ENCODE data around the gene PCDH15.

Gene PCDH15

DNA sequence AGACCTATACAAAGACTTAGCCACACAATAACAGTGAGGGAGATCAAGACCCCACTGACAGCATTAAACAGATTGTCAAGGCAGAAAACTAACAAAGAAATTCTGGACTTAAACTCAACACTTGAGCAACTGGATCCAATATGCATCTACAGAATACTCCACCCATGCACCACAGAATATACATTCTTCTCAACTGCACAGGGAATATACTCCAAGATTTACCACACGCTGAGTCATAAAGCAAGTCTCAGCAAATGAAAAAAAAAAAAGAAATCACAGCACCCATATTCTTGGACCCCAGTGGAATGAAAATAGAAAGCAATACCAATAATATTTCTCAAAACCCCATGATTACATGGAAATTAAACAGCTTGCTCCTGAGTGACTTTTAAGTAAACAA, 680.2 kb downstream of the PCDH15 start:
- DNase-seq = no peak

DNA sequence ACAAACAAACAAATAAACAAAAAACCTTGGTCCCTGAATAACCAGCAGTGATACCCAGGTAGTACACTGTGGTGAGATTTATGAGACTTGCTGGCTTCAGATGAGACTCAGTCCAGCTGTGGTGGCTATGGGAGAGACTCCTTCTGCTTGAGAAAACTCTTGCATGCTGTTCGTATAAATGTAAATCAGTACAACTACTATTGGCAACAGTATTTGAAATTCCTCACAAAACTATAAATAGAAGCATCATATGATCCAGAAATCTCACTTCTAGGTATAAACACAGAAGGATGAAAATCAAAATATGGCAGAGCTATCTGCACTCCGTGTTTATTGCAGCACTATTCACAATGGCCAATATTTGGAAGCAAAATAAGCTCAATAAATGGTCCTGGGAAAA, 692.1 kb downstream of the PCDH15 start:
- no peak for DNase-seq

DNA sequence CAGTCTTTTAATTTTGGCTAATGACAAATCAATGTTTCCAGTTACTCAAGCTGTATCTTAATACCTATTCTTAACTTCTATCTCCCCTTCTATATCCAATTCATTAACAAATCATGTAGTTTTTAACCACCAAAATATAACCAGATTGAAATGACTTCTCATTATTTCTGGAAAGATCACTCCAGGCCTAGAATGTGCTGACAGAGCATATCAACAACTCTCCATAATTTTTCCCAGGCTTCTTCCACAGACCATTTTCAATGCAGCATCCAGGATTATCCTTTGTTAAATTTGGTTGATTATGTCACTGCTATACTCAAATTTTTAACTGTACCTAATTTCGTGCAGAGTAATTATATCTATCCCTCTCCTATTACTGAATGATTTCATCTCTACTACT, 704.1 kb downstream of the PCDH15 start:
- no peak for DNase-seq

DNA sequence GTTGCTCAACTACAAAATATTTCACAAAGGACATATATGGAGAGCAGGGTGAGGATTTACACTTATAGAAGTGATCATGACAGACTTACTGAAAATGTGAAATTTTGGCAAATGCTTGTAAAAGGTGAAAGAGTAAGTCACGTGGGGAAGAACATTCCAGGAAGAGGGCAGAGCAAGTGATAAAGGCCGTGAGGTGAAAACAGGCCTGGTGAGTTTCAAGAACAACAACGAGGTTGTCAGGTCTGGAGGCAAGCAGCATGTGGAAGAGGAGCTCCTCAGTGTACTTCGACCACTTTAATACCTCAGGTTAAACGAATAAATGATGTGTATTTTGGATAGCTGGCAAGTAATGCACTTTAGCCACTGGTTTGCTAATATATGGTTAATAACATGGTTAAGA, 706.7 kb downstream of the PCDH15 start:
- DNase-seq = no peak

DNA sequence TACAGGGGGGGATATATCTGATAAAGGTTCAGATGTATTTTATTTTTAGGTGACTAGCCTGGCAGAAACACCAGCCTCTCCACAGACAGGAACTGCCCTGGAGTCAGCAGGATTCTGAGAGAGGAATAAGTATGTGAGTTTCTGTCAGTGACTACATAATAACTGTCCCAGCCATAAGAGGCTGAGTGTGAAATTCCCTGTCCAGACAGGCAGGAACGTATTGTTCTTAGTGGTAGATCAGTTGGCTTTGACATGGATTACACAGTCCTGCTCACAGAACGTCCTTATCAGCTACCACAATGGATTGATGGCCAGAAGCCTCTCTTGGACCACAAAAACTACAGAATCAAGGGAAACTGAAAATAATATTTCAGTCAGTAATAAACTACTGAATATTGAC, 709.8 kb downstream of the PCDH15 start:
- no peak for DNase-seq

DNA sequence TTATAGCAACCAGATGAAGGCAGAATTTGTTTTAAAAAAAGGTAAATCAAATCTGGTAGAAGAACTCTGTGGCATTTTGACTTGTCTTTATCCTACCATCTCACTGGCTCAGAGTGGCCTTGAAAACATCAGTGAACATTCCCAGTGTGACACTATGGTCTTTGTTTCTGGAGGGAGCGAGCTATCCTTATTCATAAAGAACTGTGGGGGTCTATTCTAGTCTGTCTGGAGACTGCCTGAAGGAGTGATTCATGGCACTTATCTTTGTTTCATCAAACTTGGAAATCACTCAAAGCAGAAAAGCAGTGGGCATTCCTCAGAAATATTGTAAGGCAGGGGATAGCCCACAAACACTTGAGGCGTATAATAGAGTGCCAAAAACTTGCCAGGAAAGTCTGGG, 719.1 kb downstream of the PCDH15 start:
- no peak for DNase-seq

DNA sequence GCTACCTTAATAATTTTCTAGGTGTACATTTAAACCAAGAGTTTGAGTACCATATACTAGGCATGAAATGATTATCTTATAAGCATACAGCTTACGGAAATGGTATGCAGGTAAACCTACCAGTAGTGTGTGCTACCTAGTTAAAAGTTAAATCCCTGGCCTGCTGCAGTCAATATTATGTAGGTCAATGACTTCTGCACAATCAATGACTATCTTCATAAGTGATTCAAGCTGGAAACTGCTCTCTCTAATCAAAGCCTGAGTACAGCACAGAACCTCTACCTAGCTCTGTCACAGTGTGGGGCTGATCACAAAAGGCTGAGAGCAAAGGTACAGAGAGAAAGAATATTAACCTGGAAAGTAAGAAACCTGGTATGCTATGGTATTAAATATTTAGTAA, 733.7 kb downstream of the PCDH15 start:
- DNase-seq = no peak

DNA sequence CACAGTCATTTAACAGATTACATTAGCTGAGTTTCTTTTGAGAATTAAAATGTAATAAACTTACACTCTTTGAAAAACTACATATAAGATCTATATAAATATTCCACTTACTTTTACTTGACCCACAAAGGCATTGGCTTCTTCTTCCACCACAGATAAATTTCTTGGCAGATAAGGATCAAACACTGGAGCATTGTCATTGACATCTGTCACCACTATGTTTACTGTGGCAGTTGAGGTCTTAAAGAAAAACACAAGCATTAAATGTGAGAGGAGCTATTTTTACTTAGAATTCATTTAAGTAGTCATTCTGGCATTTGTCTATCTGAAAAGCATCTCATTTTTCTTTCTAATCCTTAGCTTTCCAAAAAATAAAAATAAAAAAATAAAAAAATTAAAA, 734.4 kb downstream of the PCDH15 start:
- no peak for DNase-seq

DNA sequence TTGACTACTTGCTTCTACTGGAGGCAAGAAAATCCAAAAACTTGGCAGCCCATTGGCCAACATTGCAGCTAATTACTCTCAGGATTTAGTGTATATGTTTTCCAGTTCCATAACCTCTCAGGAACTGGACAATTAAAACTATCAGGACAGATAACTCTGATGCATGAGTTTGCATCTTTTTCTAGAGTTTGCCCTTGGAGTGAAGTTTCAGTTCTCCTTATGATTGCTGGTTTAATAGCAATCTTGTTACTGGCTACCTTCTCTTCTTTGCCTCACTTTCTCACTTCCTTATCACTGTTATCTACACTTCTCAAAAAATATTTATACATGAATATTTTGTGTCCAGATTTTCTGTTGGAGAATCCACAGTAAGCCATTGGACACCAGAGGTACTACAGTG, 735.9 kb downstream of the PCDH15 start:
- no peak for DNase-seq

DNA sequence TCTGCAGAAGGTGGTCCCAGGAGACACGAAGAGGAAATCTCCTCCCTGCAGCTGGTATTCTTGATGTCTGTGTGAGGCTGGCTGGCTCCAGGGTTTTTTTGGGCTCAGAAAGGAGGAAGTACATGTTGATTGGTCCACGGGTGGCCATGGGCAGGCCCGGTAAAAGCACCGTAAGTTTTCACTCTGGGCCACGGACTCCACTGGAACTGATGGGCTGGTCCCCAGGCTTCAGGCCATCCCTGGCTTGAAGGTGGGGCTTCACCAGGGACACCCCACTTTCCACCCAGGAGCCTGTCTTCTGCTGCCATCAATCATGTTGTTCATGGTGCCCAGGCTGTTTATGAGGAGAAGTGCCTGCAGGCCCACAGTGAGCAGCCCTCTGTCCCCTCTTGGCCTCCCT, 736.8 kb downstream of the PCDH15 start:
- DNase-seq = no peak

DNA sequence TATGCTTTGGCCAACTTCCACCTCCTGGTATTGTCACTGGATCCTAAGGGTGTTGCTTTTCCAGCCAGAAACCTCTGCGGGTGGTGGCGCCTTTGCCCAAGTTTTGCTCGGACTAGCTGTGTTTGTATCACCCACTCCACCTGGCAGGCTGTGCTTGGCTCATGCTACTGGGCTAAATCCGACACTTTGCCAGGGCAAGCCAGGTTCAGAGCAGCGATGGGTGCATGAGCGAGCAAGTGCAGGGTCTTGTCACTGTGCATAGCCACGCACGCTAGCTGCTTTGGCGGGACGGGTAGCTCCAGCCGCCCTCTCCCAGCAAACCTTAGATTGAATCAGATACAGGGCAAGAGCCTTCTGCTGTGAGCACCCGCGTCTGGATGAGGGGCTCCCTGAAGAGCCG, 737.5 kb downstream of the PCDH15 start:
- no peak for DNase-seq

DNA sequence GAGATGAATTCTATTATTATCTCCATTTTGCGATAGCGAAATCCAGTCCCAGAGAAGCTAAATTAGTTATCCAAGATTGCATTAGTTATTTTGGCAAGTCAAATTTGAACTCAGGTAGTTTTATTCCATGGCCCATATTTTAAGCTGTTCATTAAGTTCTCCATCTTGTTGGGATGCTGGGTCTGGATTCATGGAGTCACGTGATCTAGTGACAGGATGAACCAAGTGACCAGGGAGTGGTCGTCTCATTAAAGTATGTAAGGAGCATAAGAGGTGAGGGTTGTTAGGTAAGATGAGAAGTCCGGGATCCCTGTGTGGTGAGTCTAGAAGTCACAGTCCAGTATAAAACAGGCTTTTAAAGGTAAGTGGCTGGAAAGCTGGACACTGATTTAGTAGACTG, 740.5 kb downstream of the PCDH15 start:
- no peak for DNase-seq

DNA sequence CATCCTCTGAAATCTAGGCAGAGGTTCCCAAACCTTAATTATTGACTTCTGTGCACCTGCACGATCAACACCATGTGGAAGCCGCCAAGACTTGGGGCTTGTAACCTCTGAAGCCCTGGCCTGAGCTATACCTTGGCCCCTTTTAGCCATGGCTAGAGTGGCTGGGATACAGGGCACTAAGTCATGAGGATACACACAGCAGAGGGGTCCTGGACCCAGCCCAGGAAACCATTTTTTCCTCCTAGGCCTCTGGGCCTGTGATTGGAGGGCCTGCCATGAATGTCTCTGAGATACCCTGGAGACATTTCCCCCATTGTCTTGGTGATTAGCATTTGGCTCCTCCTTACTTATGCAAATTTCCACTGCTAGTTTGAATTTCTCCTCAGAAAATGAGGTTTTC, 743.7 kb downstream of the PCDH15 start:
- no peak for DNase-seq

DNA sequence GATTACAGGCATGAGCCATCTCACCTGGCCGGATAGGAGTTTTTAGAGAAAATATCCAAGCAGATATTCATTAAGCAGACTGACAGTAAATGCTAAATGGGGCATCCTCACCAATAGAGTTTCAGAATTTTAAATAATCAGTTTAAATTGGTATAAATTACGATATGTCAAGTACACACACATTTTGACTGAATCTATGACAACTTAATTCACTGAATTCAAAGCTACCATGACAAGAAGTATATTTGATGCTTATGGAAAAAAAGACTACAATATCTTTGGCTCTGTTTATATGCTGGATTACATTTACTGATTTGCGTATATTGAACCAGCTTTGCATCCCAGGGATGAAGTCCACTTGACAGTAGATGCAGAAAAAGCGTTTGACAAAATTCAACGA, 774.7 kb downstream of the PCDH15 start:
- DNase-seq = no peak

DNA sequence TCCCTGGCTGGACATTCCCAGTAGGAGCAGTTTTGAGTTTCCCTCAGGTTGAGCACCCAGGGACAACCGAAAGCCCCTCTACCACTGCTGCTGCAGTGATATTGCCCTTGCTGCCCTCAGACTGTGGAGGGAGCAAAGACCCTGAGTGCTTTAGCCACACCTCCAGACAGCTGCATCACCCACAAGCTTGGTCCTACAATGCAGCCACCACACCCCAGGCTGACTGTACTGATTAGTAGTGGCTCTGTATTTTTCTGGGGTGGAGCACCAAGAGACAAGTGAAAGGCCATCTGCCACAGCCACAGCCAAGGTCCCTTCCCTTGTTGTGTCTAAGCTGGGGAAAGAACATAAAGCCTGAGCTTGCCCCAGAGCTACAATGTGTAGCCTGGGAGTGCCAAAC, 789.9 kb downstream of the PCDH15 start:
- DNase-seq = no peak

DNA sequence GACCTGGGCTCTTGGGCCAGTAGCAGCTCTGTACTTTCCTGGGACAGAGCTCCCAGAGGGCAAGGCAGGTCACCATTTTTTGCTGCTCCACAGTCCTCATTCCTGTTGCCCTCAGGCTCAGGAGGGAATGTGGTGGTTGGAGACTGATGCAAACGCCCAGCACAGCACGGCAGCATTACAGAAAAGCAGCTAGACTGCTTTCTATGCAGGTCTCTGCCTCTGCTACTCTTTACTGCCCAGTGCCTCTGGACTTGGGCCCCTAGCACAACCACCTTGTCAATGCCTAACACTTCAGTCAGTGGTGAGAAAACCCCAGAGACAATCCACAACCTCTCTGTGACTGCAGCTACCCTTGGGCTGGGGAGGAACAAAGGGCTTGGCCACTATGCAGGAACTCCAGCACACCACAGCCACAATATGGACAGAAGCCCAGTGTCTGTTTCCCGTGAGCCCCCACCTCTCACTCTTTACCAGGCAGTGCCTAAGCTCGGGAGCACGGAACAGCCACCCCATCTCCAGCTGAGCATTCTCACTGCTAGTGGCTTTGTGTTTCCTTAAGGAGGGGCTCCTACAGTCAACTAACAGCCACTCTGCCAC, 790.6 kb downstream of the PCDH15 start:
- DNase-seq = no peak

DNA sequence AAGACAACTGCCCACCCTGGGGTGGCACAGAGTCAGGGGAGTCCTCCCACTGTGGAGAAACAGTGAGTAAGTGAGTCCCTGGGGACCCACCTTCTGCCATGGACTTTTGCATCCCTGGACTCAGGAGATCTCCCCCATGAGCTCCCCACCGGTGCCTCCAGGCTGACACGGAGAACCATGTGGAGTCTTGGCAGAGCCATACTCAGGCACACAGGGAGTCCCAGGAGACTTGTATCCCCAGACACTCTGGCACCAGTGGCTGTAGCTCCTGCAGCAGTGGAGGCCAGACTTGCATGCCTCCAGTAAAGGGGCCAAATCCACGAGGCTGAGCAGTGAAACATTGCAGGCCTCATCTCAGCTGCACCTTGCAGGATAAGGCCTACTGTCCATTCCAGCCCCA, 791.4 kb downstream of the PCDH15 start:
- peak in 1 of 3 experiments; percentile 0 for DNase-seq

DNA sequence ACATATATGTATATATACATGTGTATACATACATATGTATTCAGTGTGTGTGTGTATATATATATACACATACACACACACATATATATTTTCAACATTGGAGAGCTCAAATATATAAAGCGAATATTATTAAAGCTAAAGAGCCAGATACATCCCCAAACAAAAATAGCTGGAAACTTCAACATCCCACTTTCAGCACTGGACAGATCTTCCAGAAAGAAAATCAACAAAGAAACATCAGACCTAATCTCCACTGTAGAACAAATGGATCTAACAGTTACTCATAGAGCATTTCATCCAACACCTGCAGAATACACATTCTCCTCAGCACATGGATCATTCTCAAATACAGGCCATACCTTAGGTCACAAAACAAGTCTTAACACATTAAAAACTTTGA, 799.0 kb downstream of the PCDH15 start:
- no peak for DNase-seq

DNA sequence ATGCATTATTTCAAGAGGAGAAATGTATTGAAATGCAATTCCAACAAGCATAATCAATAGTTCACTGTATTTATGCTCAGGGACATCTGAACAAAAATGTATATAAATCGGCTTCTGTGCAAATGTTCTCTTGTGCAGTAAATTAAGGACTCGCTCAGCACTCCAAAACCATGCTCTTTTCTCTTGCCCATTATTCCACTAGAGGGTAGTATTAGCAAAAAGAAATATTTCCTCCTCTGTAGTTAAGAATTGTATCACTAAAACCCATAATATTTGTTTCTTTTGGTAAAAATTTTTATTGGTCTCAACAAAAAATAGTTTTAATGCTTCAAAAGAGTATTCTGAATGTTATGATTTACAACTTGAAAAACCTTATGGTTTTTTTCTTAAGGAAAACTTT, 803.1 kb downstream of the PCDH15 start:
- peak in 1 of 3 experiments; percentile 25 for DNase-seq

DNA sequence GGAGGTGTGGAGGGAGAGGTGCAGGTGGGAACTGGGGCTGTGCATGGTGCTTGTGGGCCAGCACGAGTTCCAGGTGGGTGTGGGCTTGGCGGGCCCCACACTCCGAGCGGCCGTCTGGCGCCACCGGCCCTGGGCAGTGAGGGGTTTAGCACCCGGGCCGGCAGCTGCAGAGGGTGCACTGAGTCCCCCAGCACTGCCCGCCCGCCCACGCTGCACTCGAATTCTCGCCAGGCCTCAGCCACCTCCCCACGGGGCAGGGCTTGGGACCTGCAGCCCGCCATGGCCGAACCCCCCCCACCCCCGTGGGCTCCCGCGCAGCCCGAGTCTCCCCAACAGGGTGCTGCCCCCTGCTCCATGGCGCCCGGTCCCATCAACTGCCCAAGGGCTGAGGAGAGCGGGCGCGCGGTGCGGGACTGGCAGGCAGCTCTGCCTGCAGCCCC, 810.2 kb downstream of the PCDH15 start:
- no peak for DNase-seq

DNA sequence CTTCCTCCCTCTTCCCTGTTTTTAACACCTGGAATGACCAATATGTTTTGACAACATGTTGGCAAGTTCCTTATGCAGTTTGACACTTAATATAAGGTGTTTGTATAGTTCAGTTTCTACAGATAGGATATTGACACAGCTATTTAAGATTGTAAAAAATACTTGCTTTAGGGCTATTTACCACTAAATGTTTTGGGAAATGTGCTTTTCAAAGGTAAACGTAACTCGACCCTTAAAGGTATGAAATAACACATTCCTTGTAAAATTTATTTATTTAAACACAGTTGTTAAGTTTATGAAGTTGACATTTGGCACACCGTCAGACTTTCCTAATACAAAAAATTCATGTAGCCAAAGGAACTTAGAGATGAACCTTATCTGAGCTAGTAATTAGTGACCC, 817.6 kb downstream of the PCDH15 start:
- DNase-seq = no peak

DNA sequence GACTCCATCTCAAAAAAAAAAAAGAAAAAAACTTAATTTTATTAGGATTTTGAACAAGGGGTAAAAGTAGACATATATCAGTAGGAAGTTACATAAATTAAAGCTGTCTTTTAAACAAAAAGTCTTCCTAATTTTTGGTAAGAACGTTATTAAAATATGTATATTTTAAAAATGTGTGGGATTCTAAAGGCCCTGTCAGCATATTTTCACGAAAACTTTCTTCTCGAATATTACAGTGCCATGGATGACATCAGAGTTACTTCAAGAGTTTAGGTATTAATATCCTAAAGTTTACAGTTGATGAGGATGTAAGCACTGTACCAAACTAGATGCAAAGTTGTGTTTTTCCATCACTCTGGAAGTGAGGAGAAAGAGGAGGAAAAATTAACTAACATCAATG, 820.8 kb downstream of the PCDH15 start:
- no peak for DNase-seq

DNA sequence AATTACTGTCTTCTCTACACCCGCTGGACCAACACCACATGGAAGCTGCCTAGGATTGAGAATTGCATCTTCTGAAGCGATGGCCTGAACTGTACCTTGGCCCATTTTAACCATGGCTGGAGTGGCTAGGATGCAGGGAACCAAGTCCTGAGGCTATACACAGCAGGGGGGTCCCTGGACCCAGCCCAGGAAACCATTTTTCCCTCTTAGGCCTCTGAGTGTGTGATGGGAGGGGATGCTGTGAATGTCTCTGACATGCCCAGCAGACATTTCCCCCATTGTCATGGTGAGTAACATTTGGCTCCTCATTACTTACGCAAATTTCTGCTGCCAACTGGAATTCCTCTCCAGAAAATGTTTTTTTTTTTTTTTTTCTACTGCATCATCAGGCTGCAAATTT, 822.7 kb downstream of the PCDH15 start:
- no peak for DNase-seq

DNA sequence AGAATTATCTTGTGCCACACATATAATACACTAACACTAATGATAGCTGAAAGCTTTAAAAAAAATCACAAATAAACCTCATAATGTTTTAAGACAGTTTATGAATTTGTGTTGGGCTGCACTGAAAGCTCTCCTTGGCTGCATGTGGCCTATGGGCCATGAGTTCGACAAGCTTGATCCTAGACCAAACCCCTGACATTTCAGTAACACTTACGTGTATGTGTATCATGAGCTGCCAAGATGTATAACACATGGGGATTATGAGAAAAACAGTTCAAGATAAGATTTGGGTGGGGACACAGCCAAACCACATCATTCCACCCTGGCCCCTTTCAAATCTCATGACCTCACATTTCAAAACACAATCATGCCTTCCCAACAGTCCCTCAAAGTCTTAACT, 823.8 kb downstream of the PCDH15 start:
- no peak for DNase-seq

DNA sequence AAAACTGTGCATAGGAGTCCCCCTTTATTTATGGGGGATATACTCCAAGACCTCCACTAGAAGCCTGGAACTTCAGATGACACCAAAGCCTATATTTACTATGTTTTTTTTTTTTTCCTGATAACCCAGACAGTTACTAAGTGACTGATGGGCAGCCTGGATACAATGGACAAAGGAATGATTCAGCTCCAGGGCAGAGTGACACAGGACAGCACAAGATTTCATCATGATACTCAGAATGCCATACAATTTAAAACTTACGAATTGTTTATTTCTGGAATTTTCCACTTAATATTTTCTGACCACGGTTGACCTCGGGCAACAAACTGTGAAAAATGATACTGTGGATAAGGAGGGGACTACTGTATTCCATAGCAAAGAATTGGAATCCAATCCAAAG, 843.6 kb downstream of the PCDH15 start:
- no peak for DNase-seq

DNA sequence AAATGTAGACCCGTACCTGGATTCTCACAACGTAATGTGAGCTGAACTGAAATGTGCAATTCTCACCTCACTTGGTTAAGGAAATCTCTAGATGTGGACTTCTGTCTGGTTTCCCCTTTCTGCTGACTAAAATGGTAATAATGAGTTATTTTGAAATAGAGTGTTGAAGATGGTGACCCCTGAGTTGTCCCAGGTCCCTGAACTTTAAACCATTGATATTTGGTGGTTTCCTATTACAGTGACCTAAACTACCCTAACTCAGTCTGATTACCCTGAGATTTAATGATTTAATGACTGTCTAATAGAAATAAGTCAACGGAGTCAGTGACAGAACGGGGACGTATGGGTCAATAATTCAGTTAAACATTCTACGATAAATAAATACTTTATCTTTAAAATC, 845.9 kb downstream of the PCDH15 start:
- DNase-seq = no peak

All from NCI-H1417 (cell line).